HG03354 (cell line): ENCODE data around the gene MOGAT2.
A peak's percentile ranks its signal among the peaks of the same experiment; 100 is the strongest.
"Not testable (repeated sequence)": the region's sequence is repeated elsewhere in the genome, so short reads cannot be mapped to it uniquely, and the experiment has no call there.

Source experiments
- ATAC-seq: cut with Tn5 transposase; IDR thresholded peaks from one replicate; pipeline ENCODE4 v1.9.1; 2021; ENCODE audit warnings: mild to moderate bottlenecking; ENCODE audit not compliant: unreplicated experiment, poor library complexity, severe bottlenecking

The MOGAT2 gene

DNA sequence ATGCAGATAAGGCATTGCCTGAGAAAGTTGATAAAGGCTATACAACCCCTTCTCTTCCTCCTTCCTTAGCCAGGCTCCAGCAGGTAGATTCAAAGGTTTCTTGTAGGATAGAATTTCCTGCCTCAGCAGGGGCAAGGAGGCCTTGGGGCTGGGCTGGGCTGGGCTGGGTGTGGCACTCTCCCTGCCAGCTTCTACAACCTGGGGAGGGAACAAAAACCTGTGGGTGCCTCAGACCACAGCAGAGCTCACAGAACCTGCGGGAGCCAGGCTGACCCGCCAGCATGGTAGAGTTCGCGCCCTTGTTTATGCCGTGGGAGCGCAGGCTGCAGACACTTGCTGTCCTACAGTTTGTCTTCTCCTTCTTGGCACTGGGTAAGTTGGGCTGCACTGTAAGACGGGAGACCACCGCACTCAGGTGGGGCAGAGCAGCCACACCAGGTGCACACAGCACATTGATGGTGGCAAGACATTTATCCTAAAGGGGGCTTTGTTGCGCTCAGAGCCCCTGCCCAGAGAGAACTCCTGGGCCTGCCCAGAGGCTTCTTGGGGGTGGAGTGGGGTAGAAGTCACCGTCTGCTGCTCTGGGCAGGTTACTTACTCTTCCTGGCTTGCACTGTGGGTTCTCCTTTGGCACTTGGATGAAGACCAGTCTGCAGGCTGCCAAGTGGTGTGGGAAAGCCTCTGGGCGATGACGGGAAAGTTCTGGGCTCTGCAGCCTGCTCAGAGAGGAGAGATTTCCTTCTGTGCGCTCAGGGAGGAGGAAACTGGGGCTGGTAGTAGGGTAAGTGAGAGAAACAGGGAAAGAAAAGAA lies at the start of gene MOGAT2:
TSS of gene MOGAT2 (plus strand) at position 231 of the 811 bp plus-strand sequence. CDS start at position 282, 51 bp downstream.
- ATAC-seq, result no peak

DNA sequence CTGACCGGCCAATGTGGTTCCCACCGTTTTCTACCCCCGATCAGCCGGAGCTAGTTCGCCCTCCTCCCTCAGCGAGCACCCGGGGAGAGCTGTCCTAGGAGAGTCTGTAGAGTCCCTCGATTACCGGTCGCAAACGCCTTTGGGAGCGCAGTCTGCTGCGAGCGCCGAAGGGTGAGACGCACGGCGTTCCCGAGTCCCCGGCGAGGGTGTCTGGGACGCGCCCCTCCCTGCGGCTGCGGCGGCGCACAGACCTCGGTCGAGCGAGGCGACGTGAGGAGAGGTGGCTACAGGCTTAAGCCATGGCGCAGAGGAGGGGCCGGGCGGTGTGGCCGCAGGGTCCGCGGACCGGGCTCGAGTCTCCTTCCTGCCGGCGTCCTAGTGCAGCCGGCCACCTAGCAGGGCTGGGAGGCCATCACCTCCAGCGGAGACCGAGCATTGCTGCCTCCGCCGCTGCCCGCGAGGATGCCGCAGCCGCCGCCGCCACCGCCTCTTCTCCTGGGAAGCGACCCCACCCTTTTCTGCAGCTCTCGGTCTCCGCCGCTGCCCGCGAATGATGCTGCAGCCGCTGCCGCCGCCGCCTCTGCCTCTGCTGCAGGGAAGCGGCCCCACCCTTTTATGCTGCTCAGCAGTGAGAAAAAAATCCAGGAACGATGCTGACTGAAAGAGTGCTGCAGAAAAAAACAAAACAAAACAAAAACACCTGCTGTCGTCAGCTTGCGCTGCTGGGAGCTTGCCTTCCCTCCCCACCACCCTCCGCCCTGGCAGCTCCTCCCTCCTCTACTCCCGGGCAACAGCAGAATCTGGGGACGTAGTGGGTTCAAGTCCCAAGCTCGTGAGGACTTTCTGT lies 49.0 kb upstream of the MOGAT2 start, which contains the start of gene MAP6:
TSS of gene MAP6 (minus strand) at position 588 of the 847 bp plus-strand sequence. CDS start 669 bp downstream, outside the sequence.
- no peak for ATAC-seq

DNA sequence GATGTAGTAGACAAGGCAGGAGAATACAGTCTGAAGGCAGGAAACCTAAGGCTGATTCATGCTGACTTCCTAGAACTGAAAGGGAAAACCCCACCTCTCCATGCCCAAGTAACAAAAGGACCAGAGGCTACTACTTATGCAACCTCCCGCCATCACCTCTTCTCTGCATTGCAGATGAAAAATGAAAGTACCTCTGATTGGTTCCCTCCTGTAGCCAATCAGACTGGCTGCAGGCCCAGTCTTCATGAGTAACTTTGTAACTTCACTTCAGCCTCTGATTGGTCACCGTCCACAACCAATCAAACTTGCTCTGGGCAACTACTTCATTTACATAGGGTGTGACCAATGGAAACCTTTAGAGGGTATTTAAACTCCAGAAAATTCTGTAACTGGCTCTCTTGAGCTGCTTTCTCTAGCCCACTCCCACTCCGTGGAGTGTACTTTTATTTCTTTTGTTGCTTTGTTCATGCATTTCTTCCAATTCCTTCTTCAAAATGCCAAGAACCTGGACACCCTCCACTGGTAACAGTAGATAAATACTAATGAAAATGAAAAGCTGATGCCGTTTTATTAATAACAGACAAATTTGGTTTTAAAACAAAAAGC lies 43.6 kb upstream of the MOGAT2 start:
- ATAC-seq, result no peak

DNA sequence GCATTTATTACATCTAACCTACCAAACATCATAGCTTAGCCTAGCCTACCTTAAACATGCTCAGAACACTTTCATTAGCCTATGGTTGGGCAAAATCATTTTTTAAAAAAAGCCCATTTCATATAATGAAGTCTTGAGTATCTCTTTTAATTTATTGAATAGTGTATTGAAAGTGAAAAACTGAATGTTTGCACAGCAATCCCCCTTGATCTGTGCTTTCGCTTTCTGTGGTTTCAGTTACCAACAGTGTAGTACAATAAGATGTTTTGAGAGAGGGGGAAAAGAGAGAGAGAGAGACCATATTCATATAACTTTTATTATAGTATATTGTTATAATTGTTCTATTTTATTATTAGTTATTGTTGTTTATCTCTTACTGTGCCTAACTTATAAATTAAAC lies 40.4 kb upstream of the MOGAT2 start:
- no peak for ATAC-seq

DNA sequence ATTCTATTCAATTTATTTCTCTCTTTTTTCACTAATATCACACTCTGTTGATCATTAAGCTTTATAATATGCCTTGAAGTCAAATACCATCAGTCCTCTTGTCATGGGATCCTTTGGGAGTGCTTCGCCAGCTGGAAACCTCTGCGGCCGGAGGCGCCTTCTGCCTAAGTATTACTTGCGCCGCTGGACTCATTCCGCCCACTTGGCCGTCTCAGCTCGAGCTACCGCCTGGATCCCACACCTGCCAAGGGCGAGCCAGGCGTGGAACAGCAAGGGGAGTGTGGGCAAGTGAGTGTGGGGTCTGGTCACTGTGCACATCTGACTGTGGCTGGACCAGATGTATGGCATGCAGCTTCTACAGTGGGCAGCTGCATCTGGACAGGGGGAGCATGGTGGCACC lies 39.7 kb upstream of the MOGAT2 start:
- ATAC-seq, result no peak

DNA sequence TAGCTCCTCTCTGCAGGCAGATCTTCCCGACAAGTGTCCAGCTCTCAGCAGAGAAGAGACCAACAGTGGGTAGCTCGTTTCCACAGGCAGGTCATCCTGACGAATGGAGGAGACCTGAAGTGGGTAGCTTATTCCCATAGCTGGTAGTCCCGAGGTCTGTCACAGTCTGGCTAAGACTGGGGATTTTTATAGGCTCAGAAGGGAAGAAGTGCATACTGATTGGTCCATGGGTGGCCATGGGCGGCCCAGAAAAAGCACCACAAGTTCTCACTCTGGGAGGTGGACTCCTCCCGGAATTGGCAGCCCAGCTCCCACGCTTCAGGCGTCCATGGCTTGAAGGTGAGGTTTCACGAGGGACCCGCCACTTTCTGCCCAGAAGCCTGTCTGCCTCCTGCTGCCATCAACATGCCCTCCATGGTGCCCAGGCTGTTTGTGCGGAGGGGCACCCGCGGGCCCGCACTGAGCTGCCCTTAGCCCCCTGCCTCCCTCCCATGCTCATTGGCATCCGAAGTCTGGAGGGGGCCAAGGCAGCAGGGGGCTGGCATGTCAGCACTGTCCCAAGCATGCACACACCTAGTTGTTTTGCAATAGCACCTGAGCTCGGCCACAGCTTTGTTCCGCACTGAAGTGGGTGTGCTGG lies 38.9 kb upstream of the MOGAT2 start:
- ATAC-seq, result no peak

DNA sequence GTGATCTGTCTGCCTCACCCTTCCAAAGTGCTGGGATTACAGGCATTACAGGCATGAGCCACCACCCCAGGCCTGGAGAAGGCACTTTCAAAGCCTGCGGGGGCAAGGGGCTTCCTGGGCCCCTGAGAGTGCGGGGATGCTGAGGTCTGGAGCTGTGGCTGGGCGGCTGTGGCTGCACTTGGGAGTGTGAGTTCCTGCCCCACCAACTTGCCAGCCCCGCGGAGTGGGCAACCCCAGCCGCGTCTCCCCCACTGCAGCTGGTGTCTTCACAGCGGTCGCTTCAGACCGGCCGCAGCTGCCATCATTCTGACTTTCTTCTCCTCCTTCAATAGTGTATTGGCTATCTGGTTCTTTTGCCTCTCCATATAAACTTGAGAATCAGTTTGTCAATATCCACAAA lies 38.1 kb upstream of the MOGAT2 start:
- ATAC-seq, result no peak

DNA sequence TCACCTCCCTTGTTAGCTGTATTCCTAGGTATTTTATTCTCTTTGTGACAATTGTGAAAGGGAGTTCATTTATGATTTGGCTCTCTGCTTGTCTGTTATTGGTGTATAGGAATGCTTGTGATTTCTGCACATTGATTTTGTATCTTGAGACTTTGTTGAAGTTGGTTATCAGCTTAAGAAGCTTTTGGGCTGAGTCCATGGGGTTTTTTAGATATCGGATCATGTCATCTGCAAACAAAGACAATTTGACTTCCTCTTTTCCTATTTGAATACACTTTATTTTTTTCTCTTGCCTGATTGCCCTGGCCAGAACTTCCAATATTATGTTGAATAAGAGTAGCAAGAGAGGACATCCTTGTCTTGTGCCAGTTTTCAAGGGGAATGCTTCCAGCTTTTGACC lies 33.8 kb upstream of the MOGAT2 start:
- not testable (repeated sequence) for ATAC-seq

DNA sequence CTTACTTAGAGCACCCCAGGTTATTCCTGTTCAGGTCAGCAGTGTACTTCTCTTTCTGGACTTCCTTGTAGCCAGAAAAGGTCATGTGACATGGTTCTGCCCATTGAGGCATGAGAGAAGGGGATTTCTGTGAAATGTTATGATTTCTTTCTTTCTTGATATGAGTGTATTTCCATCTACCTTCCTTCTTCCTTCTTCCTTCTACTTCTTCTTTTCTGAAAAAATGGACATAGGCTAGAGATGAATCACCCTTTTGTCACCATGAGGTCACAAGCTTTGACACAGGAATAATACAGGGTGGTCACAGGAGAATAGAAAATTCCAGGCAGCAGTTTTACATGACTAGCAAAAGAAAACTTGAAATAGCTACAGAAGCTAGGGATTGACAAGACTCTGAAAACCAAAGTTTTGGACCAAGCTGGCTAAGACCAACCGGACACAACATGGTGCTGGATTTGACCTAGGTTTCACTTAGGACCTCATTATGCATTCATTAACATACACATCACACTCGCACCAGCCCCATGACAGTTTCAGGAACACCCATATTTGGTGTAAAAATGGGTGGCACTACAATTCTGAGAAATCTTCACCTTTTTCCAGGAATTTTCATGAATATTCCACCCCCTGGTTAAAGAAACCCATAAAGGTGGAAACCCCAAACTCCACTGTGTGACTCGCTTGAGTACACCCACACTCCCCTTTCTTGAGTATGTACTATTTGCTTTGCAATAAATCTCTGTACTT lies 27.6 kb upstream of the MOGAT2 start:
- ATAC-seq, result peak; percentile 73

DNA sequence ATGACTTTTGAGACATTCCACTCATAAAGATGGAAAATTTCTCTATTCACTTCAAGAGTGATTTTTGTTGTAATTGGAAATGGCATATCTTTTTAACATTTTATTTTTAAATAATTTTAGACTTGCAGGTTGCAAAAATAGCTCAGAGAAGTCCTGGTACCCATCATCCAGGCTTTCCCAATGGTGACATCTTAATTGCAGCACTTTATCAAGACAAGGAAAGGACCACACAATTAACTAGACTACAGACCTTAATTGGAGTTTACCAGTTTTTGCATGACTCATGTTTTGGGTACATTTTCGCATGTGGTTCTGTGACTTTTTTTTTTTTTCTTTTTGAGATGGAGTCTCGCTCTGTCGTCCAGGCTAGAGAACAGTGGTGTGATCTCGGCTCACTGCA lies 25.8 kb upstream of the MOGAT2 start:
- no peak for ATAC-seq

DNA sequence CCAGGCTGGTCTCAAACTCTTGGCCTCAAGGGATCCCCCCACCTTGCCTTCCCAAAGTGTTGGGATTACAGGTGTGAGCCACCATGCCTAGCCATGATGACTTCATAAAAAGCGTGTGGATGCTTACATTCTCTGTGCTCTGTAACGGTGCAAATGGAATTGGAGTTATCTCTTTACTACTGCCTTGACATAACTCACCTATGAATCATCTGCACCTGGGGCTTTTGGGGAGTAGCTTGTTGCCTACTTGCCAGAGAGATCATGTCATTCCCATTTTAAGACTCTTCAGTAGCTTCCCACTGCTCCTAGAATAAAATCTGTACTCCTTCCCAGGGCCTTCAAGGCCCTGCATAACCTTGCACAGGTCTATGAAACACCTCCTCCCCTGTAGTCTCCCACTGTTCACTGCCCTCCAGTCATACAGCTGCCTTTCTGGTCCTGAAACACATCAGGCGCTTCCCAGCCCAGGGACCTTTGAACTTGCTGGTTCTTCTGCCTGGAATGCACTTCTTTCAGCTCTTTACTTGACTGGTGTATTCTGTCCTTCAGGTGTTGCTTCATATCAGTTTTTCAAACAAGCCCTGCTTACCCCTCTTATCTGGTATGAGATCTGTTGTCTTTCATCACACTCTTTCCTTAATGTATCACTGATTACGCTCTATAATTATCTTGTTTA lies 19.6 kb upstream of the MOGAT2 start:
- ATAC-seq, result no peak

DNA sequence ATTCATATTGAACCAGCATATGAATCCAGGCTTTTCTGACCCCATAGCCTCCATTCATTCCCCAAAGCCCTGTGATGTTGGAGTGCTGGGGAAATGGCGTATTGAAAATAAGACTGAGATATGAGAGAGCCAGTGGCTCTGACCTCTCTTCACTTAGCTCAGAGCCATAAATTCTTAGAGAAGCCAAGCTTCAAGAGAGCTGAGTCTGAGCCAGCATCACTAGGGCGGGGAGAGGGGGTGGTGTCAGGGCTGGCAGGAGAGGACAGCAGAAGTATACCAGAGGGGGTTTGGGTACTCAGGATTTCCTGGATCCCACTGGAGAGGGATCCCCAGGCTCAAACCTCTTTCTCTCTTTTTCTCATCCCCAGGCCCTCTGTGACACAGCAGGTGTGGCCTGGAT lies 16.7 kb upstream of the MOGAT2 start:
- ATAC-seq, result no peak

DNA sequence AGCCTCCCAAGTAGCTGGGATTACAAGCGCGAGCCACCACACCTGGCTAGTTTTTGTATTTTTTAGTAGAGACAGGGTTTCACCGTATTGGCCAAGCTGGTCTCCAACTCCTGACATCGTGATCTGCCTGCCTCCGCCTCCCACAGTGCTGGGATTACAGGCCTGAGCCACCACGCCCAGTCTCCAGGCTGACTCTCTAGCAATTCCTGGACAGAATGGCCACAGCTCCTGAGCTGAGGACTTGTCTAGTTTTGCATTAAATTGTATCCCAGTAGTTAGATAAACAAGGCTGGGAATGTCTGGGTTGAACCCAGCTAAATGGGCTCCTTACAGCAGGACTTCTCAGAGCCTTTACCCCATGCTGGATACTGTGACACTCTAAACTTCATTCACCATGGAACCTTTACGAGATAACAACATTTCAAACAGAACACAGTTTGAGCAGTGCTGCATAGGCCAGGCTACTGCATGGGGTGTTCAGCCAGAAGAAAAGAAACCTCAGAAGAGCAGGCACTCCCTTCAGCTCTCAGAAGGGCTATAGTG lies 13.9 kb upstream of the MOGAT2 start:
- no peak for ATAC-seq

DNA sequence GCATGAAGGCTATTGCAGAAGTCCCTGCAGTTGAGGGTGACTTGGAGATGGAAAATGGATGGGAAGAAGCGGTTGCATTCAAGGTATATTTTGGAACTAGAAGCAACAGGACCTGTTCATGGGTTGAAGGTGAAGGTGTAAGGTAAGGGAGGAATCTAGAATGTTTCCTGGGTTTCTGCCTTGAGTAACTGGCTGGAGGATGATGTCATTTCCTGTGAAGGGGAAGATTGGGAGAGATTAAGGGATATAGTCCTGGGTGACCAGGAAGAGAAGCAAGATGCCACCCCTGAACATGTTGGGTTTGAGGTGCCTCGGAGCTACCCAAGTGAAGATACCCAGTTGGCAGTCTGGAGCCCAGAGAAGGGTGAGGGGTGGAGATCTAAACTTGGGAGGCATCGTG lies 12.1 kb upstream of the MOGAT2 start:
- no peak for ATAC-seq

DNA sequence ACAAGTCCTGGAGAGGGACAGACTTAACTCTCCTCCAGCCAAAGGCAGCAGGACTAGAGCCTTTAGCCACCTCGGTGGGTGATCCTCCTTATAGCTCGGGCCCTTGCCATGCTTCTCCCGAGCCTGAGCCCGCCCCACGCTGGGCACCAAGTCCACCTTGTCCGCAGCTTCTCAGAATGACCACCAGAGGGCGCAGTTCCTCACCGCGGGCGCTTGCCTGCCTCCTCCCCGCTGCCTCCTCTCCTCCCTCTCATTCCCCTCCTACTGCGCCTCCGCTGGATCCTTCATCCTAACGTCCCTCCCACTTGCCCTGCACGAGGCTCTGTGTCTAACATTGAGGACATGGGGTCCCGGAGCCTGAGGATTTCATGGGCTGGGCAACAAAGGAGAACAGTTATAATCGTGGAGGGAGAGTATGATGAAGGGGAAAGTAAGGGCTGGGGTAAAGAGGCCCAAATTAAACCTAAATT lies 11.3 kb upstream of the MOGAT2 start:
- ATAC-seq, result no peak

DNA sequence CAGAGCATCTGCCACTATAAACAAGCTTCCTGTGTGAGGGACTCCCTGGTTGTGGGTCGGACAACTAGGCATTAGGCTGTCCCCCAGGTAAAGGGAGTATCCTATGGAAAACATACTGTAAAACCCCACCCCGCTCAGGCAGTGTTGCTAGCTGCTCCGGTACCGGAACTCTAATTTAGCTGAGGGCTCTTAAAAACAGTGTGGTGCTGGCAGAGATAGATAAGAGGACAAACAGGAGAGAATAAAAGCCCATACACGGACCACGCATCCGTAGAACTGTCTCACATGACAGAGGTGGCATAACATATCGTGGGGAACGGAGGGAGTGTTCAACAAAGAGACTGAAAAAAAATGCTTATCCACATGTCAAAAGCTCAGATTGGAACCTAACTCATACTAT lies 3.4 kb upstream of the MOGAT2 start:
- ATAC-seq, result no peak

DNA sequence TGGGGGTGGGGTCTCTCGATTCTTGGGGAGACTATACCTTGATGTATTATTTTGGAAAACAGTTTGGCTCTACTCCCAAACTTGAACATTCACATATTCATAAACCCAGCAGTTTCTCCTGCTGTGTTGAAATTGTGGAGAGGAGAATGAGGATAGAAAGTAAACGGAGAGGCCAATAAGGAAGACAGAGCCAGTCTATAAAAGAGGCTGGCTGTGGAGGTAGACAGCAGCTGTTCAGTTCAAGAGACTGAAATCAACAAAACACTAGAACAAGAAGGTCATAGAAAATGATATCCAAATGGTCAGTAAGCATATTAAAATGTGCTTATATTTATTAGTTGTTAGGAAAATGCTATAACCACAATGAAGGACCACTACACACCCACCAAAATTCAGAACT lies 1.9 kb upstream of the MOGAT2 start:
- no peak for ATAC-seq

DNA sequence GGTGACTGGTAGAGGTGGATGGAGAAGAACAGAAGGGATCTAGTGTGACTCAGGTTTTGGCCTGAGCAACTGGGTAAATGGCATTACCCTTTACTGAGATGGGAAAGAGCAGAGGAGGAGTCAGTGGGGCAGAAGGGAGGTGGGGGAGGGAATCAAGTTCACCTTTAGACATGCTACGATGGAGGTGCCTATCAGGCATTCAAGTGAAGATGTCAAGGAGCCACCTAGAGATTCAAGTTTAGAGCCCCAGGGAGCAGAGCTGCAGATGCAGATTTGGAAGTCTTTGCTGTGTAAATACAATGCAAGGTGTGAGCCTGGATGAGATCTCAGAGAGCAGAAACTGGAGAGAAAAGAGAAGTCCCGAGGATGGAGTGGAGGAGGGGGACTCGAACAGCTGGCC lies 979 bp upstream of the MOGAT2 start:
- ATAC-seq, result no peak
